Measurements from ENCODE around the gene TBC1D5.

TBC1D5 gene

GRCh38 chr3:17589888-17590287, 152.5 kb downstream of the TBC1D5 start:
- no peak for DNase-seq (ENCODE audit: low read depth)

GRCh38 chr3:17588422-17588821, 154.0 kb downstream of the TBC1D5 start:
- no peak for DNase-seq (ENCODE audit: low read depth)

- no peak for DNase-seq (ENCODE audit: low read depth)
Measured at GRCh38 chr3:17585394-17586325, 156.8 kb downstream of the TBC1D5 start.

GRCh38 chr3:17584066-17584465, 158.4 kb downstream of the TBC1D5 start:
- DNase-seq (ENCODE audit: low read depth): no peak

- DNase-seq (ENCODE audit: low read depth): no peak
Measured at GRCh38 chr3:17583530-17583929, 158.9 kb downstream of the TBC1D5 start.

GRCh38 chr3:17581421-17582080, 160.9 kb downstream of the TBC1D5 start:
- DNase-seq (ENCODE audit: low read depth): no peak

- no peak for DNase-seq (ENCODE audit: low read depth)
Measured at GRCh38 chr3:17580901-17581300, 161.5 kb downstream of the TBC1D5 start.

- DNase-seq (ENCODE audit: low read depth): no peak
Measured at GRCh38 chr3:17579289-17580031, 163.0 kb downstream of the TBC1D5 start.

- DNase-seq (ENCODE audit: low read depth): no peak
Measured at GRCh38 chr3:17577796-17578520, 164.5 kb downstream of the TBC1D5 start.

- DNase-seq (ENCODE audit: low read depth): no peak
Measured at GRCh38 chr3:17573396-17573795, 169.0 kb downstream of the TBC1D5 start.

- no peak for DNase-seq (ENCODE audit: low read depth)
Measured at GRCh38 chr3:17571686-17572085, 170.7 kb downstream of the TBC1D5 start.

- no peak for DNase-seq (ENCODE audit: low read depth)
Measured at GRCh38 chr3:17562845-17563244, 179.6 kb downstream of the TBC1D5 start.

GRCh38 chr3:17558565-17558964, 183.9 kb downstream of the TBC1D5 start:
- no peak for DNase-seq (ENCODE audit: low read depth)

- no peak for DNase-seq (ENCODE audit: low read depth)
Measured at GRCh38 chr3:17557749-17558463, 184.5 kb downstream of the TBC1D5 start.

- no peak for DNase-seq (ENCODE audit: low read depth)
Measured at GRCh38 chr3:17555525-17555924, 186.9 kb downstream of the TBC1D5 start.

- no peak for DNase-seq (ENCODE audit: low read depth)
Measured at GRCh38 chr3:17554078-17554477, 188.4 kb downstream of the TBC1D5 start.

GRCh38 chr3:17553080-17553479, 189.4 kb downstream of the TBC1D5 start:
- no peak for DNase-seq (ENCODE audit: low read depth)

GRCh38 chr3:17552351-17552750, 190.1 kb downstream of the TBC1D5 start:
- no peak for DNase-seq (ENCODE audit: low read depth)

- DNase-seq (ENCODE audit: low read depth): no peak
Measured at GRCh38 chr3:17551895-17552294, 190.5 kb downstream of the TBC1D5 start.

- no peak for DNase-seq (ENCODE audit: low read depth)
Measured at GRCh38 chr3:17551333-17551732, 191.1 kb downstream of the TBC1D5 start.

GRCh38 chr3:17550624-17551023, 191.8 kb downstream of the TBC1D5 start:
- no peak for DNase-seq (ENCODE audit: low read depth)
